ENCODE results near the gene DNASE1L2.

Gene DNASE1L2

GRCh38 chr16:2236337-2237101, at the start of gene DNASE1L2:
Gene DNASE1L2, plus strand, starts transcription at chr16:2236444. Its CDS starts 373 bp downstream, at chr16:2236817.
- no peak for TF ChIP-seq CTCF (IDR thresholded peaks at IDR 0.05; ENCODE audit: extremely low read depth, insufficient read depth, missing control alignments)
- DNase-seq (ENCODE audit: low spot score) = no peak
- in situ Hi-C loops (cut with MboI; ENCODE audit: low pct_unique_long_range_greater_than_20kb, low sequenced_read_pairs, unreplicated experiment) = no loop called here

- in situ Hi-C loops (cut with MboI; ENCODE audit: low pct_unique_long_range_greater_than_20kb, low sequenced_read_pairs, unreplicated experiment) = no loop called here
- DNase-seq (ENCODE audit: low spot score) = no peak
- TF ChIP-seq CTCF (IDR thresholded peaks at IDR 0.05; ENCODE audit: extremely low read depth, insufficient read depth, missing control alignments) = no peak
These were observed 49.7 kb upstream of the DNASE1L2 start for GRCh38 chr16:2186505-2186904.

GRCh38 chr16:2187212-2187611, 49.0 kb upstream of the DNASE1L2 start:
- DNase-seq (ENCODE audit: low spot score) = no peak
- in situ Hi-C loops (cut with MboI; ENCODE audit: low pct_unique_long_range_greater_than_20kb, low sequenced_read_pairs, unreplicated experiment) = no loop called here
- TF ChIP-seq CTCF (IDR thresholded peaks at IDR 0.05; ENCODE audit: extremely low read depth, insufficient read depth, missing control alignments) = no peak

- no peak for TF ChIP-seq CTCF (IDR thresholded peaks at IDR 0.05; ENCODE audit: extremely low read depth, insufficient read depth, missing control alignments)
- in situ Hi-C loops (cut with MboI; ENCODE audit: low pct_unique_long_range_greater_than_20kb, low sequenced_read_pairs, unreplicated experiment) = no loop called here
These were observed 47.8 kb upstream of the DNASE1L2 start for GRCh38 chr16:2188395-2188794.

GRCh38 chr16:2189252-2189893, 46.9 kb upstream of the DNASE1L2 start:
- in situ Hi-C loops (cut with MboI; ENCODE audit: low pct_unique_long_range_greater_than_20kb, low sequenced_read_pairs, unreplicated experiment) = no loop called here
- no peak for TF ChIP-seq CTCF (IDR thresholded peaks at IDR 0.05; ENCODE audit: extremely low read depth, insufficient read depth, missing control alignments)
- DNase-seq (ENCODE audit: low spot score) = no peak

More at GRCh38 chr16:2188395-2188794, 47.8 kb upstream of the DNASE1L2 start:
- no peak for DNase-seq (ENCODE audit: low spot score)

GRCh38 chr16:2190002-2190658, 46.1 kb upstream of the DNASE1L2 start:
- in situ Hi-C loops (cut with MboI; ENCODE audit: low pct_unique_long_range_greater_than_20kb, low sequenced_read_pairs, unreplicated experiment) = no loop called here
- DNase-seq (ENCODE audit: low spot score) = no peak
- no peak for TF ChIP-seq CTCF (IDR thresholded peaks at IDR 0.05; ENCODE audit: extremely low read depth, insufficient read depth, missing control alignments)

All from GM13977 (cell line).